GM04503 (cell line): ENCODE data around the gene CST9L.

Experiments used
- DNase-seq: peaks from one replicate; pipeline ENCODE4 v3.0.0-alpha.2; 2012; ENCODE audit warnings: low read depth

CST9L gene

DNA sequence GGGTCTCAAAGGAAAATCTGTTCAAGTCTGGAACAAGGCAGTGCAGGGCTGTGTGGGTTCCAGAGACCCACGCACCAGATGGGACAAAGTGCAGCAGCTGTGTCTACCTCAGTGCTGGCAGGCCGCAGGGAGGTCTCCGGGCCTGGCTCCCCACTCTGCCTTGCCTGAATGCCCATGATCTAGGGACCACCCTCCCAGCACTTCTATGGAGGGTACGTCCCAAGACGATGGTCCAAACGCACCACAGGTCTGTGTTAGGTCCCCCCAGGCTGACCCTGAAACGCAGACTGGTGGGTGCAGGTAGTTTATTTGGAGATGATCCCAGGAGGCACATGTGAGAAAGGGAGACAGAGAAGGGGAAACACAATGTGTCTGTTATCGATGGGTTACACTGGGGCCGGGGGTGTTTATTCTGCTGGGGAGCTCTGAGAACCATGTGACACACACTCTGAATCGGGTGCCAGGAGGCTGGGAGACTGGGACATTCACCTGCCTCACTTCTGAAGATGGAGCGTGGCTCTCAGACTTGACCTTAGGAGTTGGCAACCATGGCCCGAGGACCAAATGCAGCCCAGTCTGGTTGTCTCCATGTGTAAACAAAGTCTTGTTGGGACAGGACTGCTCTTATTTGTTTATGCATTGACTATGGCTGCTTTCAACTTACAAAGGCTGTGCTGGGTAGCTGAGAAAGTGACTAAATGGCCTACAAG lies 21.7 kb downstream of the CST9L start:
- no peak for DNase-seq

DNA sequence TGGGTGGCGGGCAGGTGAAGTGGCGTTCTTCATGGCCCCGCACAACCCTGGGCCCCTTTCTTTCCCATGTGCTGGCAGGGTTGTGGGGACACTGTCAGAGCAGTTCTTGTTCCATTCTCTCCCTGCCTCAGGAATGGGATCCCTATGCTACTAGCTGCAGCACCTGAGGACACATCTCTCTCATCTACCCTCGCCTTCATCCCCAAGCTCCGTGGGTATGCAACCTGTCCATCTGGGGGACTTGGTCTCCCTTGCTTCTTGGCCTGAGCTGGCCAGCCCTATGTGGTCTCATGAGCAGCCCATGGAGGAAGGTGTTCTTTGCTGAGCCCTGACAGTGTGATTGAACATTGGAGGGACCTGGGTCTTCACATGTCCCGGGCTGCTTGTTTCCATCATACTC lies 24.2 kb downstream of the CST9L start:
- DNase-seq, result no peak

DNA sequence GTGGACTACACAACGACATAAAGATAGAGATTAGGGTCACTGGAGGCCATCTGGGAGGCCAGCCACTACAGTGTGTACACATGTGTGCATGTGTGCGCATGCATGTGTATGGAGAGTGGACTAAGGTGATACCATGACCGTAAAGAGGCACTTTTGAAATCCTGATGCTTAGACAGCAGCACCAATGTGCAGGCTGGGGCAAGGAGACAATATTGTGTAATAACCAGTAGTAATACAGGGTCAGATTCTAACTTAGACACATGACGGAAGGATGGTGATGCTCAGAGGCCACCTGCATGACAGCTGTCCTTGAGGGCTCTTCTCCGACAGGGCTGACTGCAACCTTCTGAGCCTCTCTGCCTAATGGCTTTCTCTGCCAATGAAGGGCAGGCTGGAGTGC lies 25.5 kb downstream of the CST9L start:
- DNase-seq, result no peak

DNA sequence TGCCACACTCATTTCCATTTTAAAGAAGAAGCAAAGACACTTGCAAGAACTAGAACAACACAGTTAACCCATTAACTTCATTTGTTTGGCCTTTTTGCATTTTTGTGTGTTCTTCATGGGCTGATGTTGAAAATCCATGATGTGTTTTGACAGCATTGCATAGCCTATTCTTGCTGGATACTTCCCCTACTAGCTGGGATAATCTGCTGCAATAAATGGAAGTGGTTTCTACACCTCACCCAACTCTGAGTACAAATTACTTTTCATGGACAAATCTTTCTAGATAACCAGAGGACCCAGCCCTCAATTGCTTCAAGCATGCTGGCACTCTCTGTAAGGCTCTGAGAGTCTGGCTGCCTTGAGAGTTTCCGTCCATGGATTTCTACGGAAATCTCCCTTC lies 26.5 kb downstream of the CST9L start:
- DNase-seq, result no peak

DNA sequence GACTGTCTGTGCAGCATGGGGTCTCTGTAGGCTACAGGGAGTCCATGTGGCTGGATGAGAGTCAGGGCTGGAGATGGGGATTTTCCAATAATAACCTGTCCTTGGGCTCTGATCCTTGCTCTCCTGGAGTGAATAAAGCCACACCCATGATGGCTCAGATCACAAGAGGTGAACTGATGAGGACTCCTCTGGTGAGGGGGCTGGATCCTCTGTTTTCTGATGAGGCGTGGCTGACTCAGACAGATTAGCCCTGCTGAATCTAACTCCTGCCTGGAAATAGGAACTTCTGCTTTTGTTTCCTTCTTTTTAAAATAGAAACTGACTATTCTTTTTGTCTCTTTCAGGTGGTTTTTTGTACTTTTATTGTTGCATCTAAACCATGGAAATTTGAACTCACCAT lies 27.0 kb downstream of the CST9L start:
- no peak for DNase-seq

DNA sequence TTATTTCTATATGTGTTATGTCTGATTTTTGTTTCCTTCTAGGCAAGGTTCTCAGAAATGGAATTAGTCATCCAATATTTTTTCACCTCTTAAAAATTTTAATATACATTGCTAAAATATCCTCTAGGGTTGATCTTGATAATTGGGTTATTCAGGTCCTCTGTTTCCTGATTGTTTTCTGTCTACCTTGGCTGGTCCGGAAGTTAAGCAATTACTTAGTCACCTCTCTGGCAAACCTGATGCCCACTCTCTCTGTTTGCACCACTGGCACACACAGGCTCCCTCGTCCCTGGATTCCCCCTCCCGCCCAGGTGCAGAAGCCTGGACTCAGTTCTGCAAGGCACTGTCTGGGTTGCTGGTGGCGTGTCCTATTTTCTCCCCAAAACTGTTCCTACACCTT lies 27.7 kb downstream of the CST9L start:
- DNase-seq, result no peak

DNA sequence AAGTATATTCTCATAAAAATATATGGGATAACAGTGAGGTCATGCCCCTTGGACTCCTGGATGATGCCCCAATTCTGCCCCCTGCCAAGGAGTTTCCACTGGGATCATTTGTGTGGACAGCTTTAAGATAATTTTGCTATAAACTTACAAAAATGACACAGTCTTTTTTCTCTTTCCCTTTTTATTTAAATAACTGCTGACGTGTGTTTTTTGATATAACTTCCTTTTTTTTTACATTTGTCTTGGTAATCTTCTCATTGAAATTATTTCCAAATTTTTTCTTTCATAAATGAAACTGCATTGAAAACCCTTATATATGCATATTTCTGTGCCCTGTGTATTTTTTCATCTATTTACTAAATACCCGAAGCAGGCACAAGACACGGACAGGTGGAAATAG lies 31.3 kb downstream of the CST9L start:
- no peak for DNase-seq

DNA sequence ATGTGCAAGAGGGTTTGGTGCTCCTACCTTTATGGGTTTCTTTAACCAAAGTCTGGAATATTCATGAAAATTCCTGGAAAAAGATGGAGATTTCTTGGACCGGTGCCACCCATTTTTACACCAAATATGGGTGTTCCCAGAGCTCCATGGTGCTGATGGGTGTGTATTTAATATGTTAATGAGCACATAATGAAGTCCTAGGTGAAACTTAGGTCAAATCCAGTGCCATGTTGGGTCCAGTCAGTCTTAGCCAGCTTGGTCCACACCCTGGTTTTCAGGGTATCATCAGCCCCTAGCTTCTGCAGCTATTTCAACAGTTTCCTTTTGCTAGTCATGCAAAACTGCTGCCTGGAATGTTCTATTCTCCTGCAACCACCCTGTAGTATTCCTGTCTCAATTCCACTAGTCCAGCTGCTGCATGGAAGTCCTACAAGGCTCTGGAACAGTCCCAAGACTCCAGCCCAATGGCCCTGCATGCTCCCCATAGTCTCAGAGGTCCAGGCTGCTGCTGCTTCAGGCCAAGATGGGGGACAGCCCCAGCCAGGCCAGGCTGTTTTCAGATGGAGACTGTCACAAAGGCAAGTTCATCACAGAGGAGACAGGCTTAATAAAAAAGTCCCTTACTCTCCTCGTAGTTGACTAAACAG lies 31.8 kb downstream of the CST9L start:
- DNase-seq, result no peak

DNA sequence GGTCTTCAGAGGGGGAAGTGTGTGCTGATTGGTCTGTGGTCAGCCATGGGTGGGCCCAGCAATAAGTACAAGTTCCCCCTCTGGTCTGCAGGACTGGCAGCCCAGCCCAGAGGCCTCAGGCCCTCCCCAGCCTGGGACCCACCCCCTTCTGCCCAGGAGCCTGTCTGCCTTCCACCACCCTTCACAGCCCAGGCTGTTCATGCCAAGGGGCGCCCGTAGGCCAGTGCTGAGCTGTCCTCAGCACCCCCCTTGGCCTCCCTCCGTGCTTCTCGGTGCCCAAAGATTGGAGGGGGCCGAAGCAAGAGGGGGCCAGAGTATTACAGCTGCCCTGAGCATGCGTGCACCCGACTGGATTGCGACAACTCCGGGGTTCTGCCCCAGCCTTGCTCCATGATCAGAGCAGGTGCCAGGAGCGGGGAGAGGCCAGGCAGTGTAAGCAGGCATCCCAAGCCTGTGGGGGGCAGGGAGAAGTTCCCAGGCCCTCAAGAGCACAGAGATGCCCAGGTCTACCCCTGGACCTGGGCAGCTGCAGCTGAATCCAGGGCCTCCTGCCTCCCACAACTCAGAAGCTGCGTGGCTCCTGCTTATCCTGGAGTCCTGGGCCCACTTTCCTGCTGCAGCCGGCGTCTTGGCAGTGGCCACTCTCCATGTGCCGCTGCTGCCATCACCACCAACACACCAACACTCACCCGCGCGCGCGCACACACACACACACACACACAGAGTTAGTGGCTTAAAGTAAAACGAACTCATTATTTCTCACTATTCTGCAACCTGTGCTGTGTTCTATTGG lies 33.3 kb downstream of the CST9L start:
- DNase-seq, result no peak

DNA sequence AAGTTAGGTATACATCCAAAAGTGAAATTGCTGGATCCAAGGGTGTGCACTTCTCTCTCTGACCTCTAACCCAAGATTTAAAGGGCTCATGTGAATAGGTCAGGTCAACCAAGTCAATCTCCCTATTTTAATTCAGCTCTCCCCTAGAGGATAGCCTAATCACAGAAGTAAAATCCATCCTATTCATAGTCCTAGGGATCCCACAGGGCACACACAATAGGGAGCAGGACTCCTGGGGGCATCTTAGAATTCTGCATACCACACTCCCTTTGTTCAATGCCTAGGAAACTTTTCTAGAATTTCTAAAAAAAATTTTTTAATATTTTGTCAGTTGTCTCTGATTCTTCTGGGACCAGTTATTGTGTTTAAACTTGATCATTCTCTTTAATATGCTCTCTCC lies 35.1 kb downstream of the CST9L start:
- DNase-seq, result no peak

DNA sequence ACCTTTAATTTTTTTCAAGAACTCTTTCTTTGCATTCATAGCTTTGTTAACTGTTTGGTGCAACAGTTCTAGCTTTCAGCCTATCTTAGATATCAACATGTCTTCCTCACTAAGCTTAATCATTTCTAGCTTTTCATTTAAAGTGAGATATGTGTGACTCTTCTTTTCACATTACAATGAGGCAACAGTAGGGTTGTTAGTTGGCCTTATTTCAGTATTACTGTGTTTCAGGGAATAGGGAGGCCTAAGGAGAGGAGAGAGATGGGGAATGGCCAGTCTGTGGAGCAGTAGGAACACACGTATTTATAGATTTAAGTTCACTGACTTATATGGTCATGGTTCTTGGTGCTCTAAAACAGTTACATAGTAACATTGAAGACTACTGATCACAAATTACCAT lies 35.8 kb downstream of the CST9L start:
- no peak for DNase-seq

DNA sequence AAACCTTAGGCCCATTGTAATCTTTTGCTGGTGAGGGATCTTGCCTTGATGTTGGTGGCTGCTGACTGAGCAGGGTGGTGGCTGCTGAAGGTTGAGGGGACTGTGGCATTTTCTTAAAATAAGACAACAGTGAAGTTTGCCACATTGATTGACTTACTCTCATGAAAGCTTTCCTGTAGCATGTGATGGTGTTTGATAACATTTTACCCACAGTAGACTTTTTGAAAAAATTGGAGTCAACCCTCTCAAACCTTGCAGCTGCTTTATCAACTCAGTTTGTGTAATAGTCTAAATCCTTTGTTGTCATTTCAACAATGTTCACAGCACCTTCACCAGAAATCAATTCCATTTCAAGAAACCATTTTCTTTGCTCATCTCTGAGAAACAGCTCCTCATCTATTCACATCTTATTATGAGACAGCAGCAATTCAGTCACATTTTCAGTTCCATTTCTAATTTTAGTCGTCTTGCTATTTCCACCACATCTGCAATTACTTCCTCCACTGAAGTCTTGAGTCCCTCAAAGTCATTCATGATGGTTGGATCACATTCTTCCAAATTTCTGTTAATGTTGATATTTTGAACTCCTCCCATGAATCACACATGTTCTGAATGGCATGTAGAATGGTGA lies 37.2 kb downstream of the CST9L start:
- DNase-seq, result no peak

DNA sequence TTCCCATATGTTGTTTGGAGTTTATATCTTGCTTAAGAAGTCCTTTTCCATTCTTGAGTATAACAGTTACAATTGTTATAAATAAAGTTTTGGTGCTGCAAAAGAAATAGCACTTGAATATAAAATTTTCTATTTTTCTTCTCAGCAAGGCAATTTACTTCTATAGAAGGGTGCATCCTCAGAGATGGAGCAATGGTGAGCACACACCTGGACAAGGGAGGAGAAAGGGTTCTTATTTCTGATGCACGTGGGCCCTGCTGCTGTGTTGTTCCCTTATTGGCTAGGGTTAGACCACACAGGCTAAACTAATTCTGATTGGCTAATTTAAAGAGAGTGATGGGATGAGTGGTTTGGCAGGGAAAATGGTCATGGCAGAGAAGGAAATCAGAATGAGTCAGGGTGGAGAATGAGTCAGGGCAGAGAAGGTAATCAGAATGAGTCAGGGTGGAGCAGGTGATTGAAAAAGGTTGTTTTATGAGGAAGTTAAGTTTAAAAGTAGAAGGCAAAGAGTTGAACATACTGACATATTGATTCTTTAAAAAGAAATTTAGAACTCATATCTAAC lies 39.3 kb downstream of the CST9L start:
- DNase-seq, result no peak

DNA sequence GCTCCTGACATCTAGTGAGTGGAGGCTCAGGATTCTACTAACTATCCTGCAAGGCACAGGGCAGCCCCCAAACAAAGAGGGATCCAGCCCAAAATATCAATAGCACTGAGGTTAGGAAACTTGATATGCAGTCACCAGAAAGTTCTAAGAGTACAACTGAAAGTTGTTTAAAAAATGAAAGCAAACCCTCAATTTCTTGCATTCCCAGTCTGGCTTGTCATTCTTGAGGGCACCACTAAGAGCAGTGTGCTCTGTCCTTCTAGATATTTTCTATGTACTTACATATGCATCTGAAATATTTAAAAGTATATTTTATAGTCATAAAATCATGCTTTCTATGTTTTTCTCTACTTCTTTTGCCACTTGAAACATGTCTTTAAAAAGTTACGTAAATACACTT lies 41.4 kb downstream of the CST9L start:
- DNase-seq, result no peak

DNA sequence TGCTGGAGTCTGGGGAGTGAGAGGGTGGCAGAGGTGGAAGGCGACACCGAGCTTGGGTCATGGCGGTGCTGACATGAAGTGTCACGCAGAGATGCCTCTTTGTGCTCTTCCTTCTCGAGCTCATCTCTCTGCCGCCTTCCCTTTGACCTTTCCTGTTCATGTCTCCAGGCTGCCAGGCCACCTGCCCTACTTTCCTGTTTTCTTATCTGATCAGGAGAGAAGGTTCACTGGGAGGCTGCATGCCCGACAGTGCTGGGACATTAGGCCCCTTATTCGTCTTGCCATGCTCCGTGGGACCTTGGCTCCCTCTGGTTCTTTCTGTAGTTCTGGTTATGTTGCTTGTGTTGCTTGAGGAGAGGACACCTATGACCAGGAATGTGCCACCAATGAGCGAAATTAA lies 44.1 kb downstream of the CST9L start:
- DNase-seq, result no peak

DNA sequence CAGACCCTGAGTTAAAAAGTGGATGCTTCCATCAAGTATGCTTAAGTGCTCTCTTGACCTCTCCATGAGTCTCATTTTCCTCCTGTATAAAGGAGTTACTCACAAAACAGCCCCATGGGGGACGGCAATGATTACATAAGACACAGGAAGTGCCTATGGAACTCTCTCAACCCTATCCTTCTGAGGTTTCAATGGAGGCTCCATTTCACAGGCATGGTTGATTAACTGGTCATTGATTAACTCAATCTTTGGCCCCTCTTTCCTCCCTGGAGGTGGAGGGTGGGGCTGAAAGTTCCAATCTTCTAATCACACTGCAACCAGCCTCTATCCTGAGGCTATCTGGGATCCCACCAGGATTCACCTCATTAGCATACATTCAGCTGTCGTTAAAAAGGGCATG lies 48.1 kb downstream of the CST9L start:
- DNase-seq, result no peak

DNA sequence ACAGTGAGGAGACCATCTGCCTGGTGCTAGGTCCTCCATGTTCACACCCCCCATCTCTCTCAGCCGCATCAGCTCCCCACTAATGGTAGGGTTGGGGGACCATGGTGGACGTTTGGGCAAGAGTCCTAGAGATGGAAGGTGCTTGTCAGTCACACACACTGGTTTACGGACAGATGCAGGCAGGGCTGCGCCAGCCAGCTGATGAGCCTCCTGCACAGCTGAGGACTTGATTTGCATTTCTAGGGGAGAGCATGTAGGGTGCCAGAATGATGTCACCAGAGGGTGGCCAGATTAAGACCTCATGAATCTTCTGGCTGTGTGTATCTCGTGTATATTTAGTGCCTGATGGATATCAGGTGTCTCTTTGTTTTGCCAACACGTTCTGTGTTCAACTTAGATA lies 48.7 kb downstream of the CST9L start:
- DNase-seq, result no peak

DNA sequence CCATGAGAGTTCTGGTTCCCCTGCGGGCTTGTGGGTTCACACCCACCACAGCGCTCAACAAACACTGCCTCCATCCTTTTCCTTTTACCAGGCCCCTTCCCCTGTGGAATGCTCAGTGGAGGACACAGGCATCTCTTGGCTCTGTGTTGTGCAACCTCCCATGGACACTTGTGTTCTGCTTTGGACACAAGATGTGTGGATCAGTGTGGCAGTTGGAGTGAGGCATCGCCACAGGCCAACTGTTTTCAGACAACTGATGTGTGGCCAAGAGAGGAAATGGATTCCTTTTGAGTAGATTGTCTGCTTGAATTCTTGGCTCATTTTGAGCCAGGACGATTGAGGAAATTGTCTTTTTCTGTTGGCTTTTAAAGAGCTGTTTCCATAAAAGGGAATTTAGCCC lies 50.6 kb downstream of the CST9L start:
- DNase-seq, result no peak

DNA sequence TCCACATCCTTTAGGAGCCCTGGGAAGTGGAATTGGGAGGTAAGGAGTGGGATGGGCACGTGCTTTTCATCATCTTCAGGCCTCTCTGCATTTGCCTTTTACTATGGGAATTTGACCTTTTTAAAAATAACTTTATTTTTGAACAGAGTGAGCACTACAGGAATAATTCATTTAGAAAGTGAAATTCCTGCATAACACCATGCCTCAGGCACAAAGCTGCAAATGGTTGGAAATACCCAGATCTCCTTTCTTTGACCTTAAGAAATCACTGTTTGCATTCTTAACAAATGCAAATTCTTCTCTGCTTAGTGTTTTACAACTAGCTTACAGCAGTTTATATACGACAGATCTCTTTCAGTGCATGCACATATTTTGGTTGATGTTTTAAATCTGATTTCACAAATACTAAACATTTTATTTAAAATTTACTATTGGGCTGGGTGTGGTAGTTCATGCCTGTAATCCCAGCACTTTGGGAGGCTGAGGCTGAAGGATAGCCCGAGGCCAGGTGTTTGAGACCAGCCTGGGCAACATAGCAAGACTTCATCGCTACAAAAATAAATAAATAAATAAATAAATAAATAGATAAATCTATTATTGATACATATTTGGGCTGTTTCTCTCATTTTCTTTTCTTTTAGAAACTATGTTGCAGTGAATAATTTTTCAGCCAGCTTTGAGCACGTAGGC lies 52.9 kb downstream of the CST9L start:
- peak; percentile 27 for DNase-seq

DNA sequence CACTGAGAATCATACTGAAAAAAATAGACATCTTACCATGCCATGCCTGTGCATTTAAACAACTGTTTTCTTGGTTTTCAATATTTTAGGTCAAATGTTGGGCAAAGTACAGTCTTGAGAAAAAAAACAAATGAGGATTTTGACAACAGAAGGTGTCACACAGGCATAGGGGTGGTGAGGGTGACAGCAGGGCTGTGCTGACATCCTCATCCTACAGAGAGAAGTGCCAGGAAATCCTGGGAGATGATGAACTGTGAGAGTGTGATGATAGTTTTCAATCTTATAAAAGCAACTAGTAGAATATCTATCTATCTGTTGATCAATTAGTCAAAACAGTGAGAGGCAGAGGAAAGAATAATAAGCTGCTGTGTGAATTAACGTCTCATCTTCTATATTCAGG lies 53.4 kb downstream of the CST9L start:
- DNase-seq, result no peak
